Keratinocyte (primary cell): ENCODE results near the gene APH1B. TPM values are rescaled to one million over a fixed set of nuclear protein-coding genes. Genes with fewer than 3 reads are reported as not detected.
A peak's percentile ranks its signal among the peaks of the same experiment; 100 is the strongest.

Experiments used
- DNase-seq: peaks from one replicate; pipeline ENCODE4 v3.0.0-alpha.2; 2011; ENCODE audit warnings: low read depth, missing footprints, low spot score
- FAIRE-seq: peaks from 2 replicates; lab custom pipeline; 2011; peaks lifted over from hg19 to GRCh38; lab: Jason Lieb, UNC
- H2AFZ ChIP-seq: 2 replicates; pipeline ENCODE4 v1.6.0; 2012; ENCODE audit warnings: low read length, control low read depth, inconsistent platforms; ENCODE audit not compliant: control insufficient read depth
- H3K27ac ChIP-seq: 2 replicates; pipeline ENCODE4 v1.5.1; 2011; ENCODE audit warnings: low read length; ENCODE audit not compliant: control insufficient read depth, insufficient read depth
- H3K27me3 ChIP-seq: 3 replicates; pipeline ENCODE4 v1.6.0; 2011; ENCODE audit warnings: low read length; ENCODE audit not compliant: control insufficient read depth, insufficient read depth; ENCODE audit errors: extremely low read depth
- H3K36me3 ChIP-seq, 2 experiments: 2 replicates in 1 of 2; 3 replicates in 1 of 2; pipeline ENCODE4 v1.5.1; 2011; ENCODE audit warnings: low read length in 2 of 2, mild to moderate bottlenecking in 1 of 2; ENCODE audit not compliant: control insufficient read depth in 2 of 2, insufficient read depth in 2 of 2; ENCODE audit errors: extremely low read depth in 1 of 2
- H3K4me1 ChIP-seq: 3 replicates; pipeline ENCODE4 v1.5.1; 2011; ENCODE audit warnings: low read length; ENCODE audit not compliant: control insufficient read depth, insufficient read depth; ENCODE audit errors: extremely low read depth
- H3K4me2 ChIP-seq: 3 replicates; pipeline ENCODE4 v1.6.0; 2011; ENCODE audit warnings: low read depth, low read length; ENCODE audit not compliant: control insufficient read depth, insufficient read depth; ENCODE audit errors: extremely low read depth
- H3K4me3 ChIP-seq, 3 experiments: fragments of 200-600 bp in 1 of 3; sonication (generic) in 1 of 3; 2 replicates in 2 of 3; 3 replicates in 1 of 3; pipeline ENCODE4 v1.5.1; 2011 to 2016; ENCODE audit warnings: low read length in 3 of 3, mild to moderate bottlenecking in 3 of 3, control low read depth in 2 of 3, inconsistent platforms in 1 of 3, low read depth in 1 of 3, mixed read lengths in 1 of 3, mixed run types in 1 of 3, moderate library complexity in 1 of 3; ENCODE audit not compliant: control insufficient read depth in 2 of 3, insufficient read depth in 2 of 3; ENCODE audit errors: extremely low read depth in 1 of 3
- H3K79me2 ChIP-seq: 2 replicates; pipeline ENCODE4 v1.6.0; 2012; ENCODE audit warnings: low read length; ENCODE audit not compliant: control insufficient read depth, insufficient read depth
- H3K9ac ChIP-seq: 3 replicates; pipeline ENCODE4 v1.6.0; 2011; ENCODE audit warnings: low read length; ENCODE audit not compliant: control insufficient read depth, insufficient read depth; ENCODE audit errors: extremely low read depth
- H3K9me1 ChIP-seq: 3 replicates; pipeline ENCODE4 v1.6.0; 2011; ENCODE audit warnings: low read length; ENCODE audit not compliant: control insufficient read depth, insufficient read depth; ENCODE audit errors: extremely low read depth
- H3K9me3 ChIP-seq: 2 replicates; pipeline ENCODE4 v1.5.1; 2012; ENCODE audit warnings: low read depth, low read length; ENCODE audit not compliant: control insufficient read depth
- H4K20me1 ChIP-seq: 3 replicates; pipeline ENCODE4 v1.6.0; 2011; ENCODE audit warnings: low read length; ENCODE audit not compliant: control insufficient read depth, insufficient read depth; ENCODE audit errors: extremely low read depth
- CTCF ChIP-seq, 3 experiments: IDR thresholded peaks in 1 of 3; conservative IDR thresholded peaks in 1 of 3; optimal IDR thresholded peaks in 1 of 3; 2 replicates in 2 of 3; 3 replicates in 1 of 3; pipeline versions ENCODE3 to v1.5.1; 2011; ENCODE audit warnings: low read length in 3 of 3, mild to moderate bottlenecking in 3 of 3, moderate library complexity in 2 of 3, control low read depth in 1 of 3, inconsistent platforms in 1 of 3; ENCODE audit not compliant: insufficient read depth in 2 of 3; ENCODE audit errors: extremely low read depth in 1 of 3
- EZH2 ChIP-seq: IDR thresholded peaks from one replicate; pipeline ENCODE4 v1.6.1; 2012; ENCODE audit warnings: inconsistent platforms, mild to moderate bottlenecking, low read length, moderate library complexity
- dilution Hi-C: fragments of 300-500 bp; cut with MboI; formaldehyde crosslinking; loops from one replicate; pipeline ENCODE4 v1.7.0; 2020; ENCODE audit warnings: low sequenced_read_pairs; ENCODE audit not compliant: extremely low pct_ligation_motif_present
- polyA plus RNA-seq, 5 experiments: library from polyadenylated mRNA; depleted of rRNA in 3 of 5; stranded (reverse) in 3 of 5; stranded (forward) in 1 of 5; unstranded in 1 of 5; fragments of >200 nt; gene quantifications; 1 replicate in 1 of 5; 2 replicates in 3 of 5; 3 replicates in 1 of 5; pipeline versions ENCODE4 v1.2.1 to v1.2.3, GENCODE V29; 2011 to 2012; ENCODE audit warnings: missing spikeins in 2 of 5, low read depth in 1 of 5, low replicate concordance in 1 of 5

The APH1B gene
- polyA plus RNA-seq, 1 donor (not counting 4 experiments of a cell fraction or from before 2014, with no cell fraction given), result 7.0 TPM

- dilution Hi-C loops, result no loop called here
These were observed 79.7 kb downstream of the APH1B start for GRCh38 chr15:63357061-63357460.

GRCh38 chr15:63357731-63358130 lies 80.3 kb downstream of the APH1B start:
- H3K9me3 ChIP-seq, result no peaks in the 10 kb centered on the region
- peaks cover 14 to 16% of the 10 kb centered on the region in 2 experiments for H3K36me3 ChIP-seq
- H3K4me3 ChIP-seq, result no peak overlapping the region
- H3K27me3 ChIP-seq, result no peaks in the 10 kb centered on the region
- peaks cover 17% of the 10 kb centered on the region for H3K4me1 ChIP-seq
- TF ChIP-seq CTCF (optimal IDR thresholded peaks at IDR 0.05 in 1 of 3, IDR thresholded peaks at IDR 0.05 in 1 of 3, conservative IDR thresholded peaks at IDR 0.05 in 1 of 3; ENCODE audit: extremely low read depth in 1 of 3, insufficient read depth in 2 of 3, low read length in 3 of 3) (no peak), EZH2 (no peak)
- H2AFZ ChIP-seq, result no peak overlapping the region
- peaks cover 2% of the 10 kb centered on the region for H3K79me2 ChIP-seq
- H3K9ac ChIP-seq, result no peak overlapping the region
- no peak for FAIRE-seq
- peak overlapping the region; percentile 16 for H3K27ac ChIP-seq
- DNase-seq, result no peak
- H3K4me2 ChIP-seq, result no peak overlapping the region
- dilution Hi-C loops, result no loop called here
- H3K9me1 ChIP-seq, result peaks cover 3% of the 10 kb centered on the region
- H4K20me1 ChIP-seq, result no peaks in the 10 kb centered on the region

More at GRCh38 chr15:63357061-63357460, 79.7 kb downstream of the APH1B start:
- H3K79me2 ChIP-seq, result peaks cover 2% of the 10 kb centered on the region
- peak overlapping the region; percentile 6 for H3K9ac ChIP-seq
- H3K4me3 ChIP-seq, result peak overlapping the region in 1 of 3 experiments; percentile 9
- H2AFZ ChIP-seq, result no peak overlapping the region
- no peak for TF ChIP-seq EZH2
- TF ChIP-seq CTCF (optimal IDR thresholded peaks at IDR 0.05 in 1 of 3, IDR thresholded peaks at IDR 0.05 in 1 of 3, conservative IDR thresholded peaks at IDR 0.05 in 1 of 3; ENCODE audit: extremely low read depth in 1 of 3, insufficient read depth in 2 of 3, low read length in 3 of 3), result no peak
- FAIRE-seq (peak; percentile 87), DNase-seq (no peak)
- no peaks in the 10 kb centered on the region for H3K27me3 ChIP-seq
- H3K9me1 ChIP-seq, result peaks cover 3% of the 10 kb centered on the region
- H3K27ac ChIP-seq, result peak overlapping the region; percentile 16
- H3K9me3 ChIP-seq, result no peaks in the 10 kb centered on the region
- peak overlapping the region; percentile 9 for H3K4me2 ChIP-seq
- peaks cover 13 to 16% of the 10 kb centered on the region in 2 experiments for H3K36me3 ChIP-seq
- H3K4me1 ChIP-seq, result peaks cover 23% of the 10 kb centered on the region
- no peaks in the 10 kb centered on the region for H4K20me1 ChIP-seq
